Right atrium auricular region (tissue), 2 donors: ENCODE data around the gene ADAMTS17. TPM values are rescaled to one million over a fixed set of nuclear protein-coding genes. Genes with fewer than 3 reads are reported as not detected.
"Not testable (repeated sequence)": the region's sequence is repeated elsewhere in the genome, so short reads cannot be mapped to it uniquely, and the experiment has no call there.

Experiments used
- DNase-seq: peaks from one replicate; pipeline ENCODE4 v3.0.0-alpha.2; 2019; ENCODE audit warnings: low spot score
- H3K27ac ChIP-seq, 2 donors: fragments of 200-600 bp; sonication (generic); 1 replicate in 1 of 2; 2 replicates in 1 of 2; pipeline ENCODE4 v1.5.1; 2016 to 2019
- H3K27me3 ChIP-seq, 2 donors: fragments of 200-600 bp; sonication (generic); one replicate each; pipeline versions ENCODE4 v1.5.1 to v1.6.0; 2017 to 2019
- H3K36me3 ChIP-seq: fragments of 200-600 bp; sonication (generic); one replicate; pipeline ENCODE4 v1.5.1; 2016
- H3K4me1 ChIP-seq, 2 donors: fragments of 200-600 bp; sonication (generic); one replicate each; pipeline versions ENCODE4 v1.5.1 to v1.6.0; 2017 to 2019
- H3K4me3 ChIP-seq, 2 donors: fragments of 200-600 bp; sonication (generic); 1 replicate in 1 of 2; 2 replicates in 1 of 2; pipeline ENCODE4 v1.5.1; 2017 to 2019; ENCODE audit warnings: mild to moderate bottlenecking in 1 of 2, moderate library complexity in 1 of 2
- H3K9me3 ChIP-seq, 2 donors: fragments of 200-600 bp; sonication (generic); one replicate each; pipeline ENCODE4 v1.5.1; 2019
- total RNA-seq, 2 donors: library from RNA; depleted of rRNA; stranded (reverse); fragments of >200 nt; gene quantifications; one replicate each; pipeline ENCODE4 v1.1.0, GENCODE V29; 2016
- TF ChIP-seq, protein P1 (sequence below), 2 donors: fragments of 200-600 bp; sonication (generic); IDR thresholded peaks; one replicate each; pipeline ENCODE4 v1.5.1; 2019; ENCODE audit warnings: antibody characterized with exemption in 2 of 2

The ADAMTS17 gene
- total RNA-seq, 2 donors from 2014 or later = 3.6 to 4.4 TPM

DNA sequence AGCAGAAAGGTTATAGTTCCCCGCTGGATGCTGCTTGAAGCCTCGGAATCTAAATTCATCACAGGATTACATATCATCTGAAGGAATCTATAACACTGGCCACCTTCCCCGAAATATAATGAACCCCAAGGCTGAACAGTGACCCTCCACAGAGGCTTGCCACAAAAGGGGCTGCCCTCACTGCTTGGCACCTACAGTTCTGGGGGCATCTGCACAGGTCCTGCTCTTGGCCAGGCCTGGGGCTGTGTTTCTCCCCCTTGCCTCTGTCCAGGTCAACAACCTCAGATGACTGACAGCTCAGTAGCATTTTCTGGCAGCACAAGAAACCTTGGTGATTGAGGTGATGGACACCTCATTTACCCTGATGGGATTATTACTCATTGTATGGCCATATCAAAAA is 1.5 kb upstream of the ADAMTS17 start:
- TF ChIP-seq, protein P1, sequence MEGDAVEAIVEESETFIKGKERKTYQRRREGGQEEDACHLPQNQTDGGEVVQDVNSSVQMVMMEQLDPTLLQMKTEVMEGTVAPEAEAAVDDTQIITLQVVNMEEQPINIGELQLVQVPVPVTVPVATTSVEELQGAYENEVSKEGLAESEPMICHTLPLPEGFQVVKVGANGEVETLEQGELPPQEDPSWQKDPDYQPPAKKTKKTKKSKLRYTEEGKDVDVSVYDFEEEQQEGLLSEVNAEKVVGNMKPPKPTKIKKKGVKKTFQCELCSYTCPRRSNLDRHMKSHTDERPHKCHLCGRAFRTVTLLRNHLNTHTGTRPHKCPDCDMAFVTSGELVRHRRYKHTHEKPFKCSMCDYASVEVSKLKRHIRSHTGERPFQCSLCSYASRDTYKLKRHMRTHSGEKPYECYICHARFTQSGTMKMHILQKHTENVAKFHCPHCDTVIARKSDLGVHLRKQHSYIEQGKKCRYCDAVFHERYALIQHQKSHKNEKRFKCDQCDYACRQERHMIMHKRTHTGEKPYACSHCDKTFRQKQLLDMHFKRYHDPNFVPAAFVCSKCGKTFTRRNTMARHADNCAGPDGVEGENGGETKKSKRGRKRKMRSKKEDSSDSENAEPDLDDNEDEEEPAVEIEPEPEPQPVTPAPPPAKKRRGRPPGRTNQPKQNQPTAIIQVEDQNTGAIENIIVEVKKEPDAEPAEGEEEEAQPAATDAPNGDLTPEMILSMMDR (IDR thresholded peaks at IDR 0.05) = no peak
- DNase-seq = no peak
- Histone ChIP-seq H3K36me3 (no peaks in the 10 kb centered on the region), H3K4me3 (no peak overlapping the region), H3K27me3 (no peaks in the 10 kb centered on the region), H3K4me1 (peaks cover 0 to 12% of the 10 kb centered on the region in 2 donors), H3K27ac (no peak overlapping the region), H3K9me3 (no peaks in the 10 kb centered on the region)

DNA sequence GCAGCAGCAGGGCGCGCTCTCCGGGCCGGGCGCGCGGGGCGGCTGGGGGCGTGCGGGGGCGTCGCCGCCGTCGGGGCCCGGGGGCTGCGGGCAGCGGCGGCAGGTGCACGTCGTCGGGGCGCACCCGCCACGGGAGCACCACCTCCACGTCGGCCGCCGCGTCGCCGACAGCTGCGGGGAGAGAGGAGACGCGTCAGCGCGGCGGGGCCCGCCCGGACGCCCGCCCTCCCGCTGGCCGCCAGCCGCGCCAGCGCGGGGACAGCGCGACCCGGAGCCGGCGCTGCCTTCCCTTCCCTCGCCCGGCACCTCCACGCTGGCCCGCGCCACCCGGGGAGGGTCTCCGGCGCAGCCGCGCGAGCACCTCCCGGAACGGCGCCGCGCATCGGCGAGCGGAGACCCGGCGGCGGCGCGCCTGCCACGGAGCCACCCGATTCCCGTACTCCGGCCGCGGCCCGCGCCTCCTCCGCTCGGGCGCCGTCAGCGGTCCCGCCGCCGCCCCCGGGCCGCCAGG is 481 bp downstream of the ADAMTS17 start:
- no peaks in the 10 kb centered on the region for H3K9me3 ChIP-seq
- no peak for DNase-seq
- H3K27me3 ChIP-seq = no peaks in the 10 kb centered on the region
- TF ChIP-seq, protein P1 (IDR thresholded peaks at IDR 0.05) = no peak
- peak overlapping the region; percentile 65 to 84 for H3K4me3 ChIP-seq
- H3K27ac ChIP-seq = peak overlapping the region; percentile 78 to 86
- no peaks in the 10 kb centered on the region for H3K36me3 ChIP-seq
- peaks cover 0 to 12% of the 10 kb centered on the region in 2 donors for H3K4me1 ChIP-seq

DNA sequence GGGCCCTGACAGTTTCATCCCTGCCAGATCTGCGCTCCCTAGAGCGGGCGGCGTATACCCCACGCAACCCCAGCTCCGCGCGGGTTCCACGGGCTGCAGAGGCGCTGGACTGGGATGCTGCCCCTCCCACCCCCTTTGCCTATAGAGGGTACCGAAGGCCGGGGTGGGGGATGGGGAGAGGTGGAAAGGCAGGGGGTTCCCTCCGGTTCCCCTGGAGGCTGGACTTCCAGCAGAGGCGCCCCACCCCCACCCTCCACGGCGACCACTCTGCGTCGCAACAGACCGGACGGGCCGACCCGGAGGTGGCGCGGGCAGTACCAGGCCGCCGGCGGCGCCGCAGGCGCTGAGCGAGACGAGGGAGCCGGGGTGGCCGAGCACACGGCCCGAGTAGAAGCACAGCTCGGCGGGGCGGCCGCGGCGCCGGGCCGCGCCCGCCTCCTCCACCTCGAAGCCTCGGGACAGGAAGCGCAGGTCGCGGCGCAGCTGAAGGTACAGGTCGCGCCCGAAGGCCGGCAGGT is 995 bp downstream of the ADAMTS17 start:
- Histone ChIP-seq H3K4me3 (peak overlapping the region; percentile 65 to 84), H3K9me3 (no peaks in the 10 kb centered on the region), H3K36me3 (no peaks in the 10 kb centered on the region), H3K27me3 (no peaks in the 10 kb centered on the region), H3K27ac (peak overlapping the region in 1 of 2 donors; percentile 9), H3K4me1 (peaks cover 0 to 12% of the 10 kb centered on the region in 2 donors)
- TF ChIP-seq, protein P1 (IDR thresholded peaks at IDR 0.05) = no peak
- DNase-seq = no peak

DNA sequence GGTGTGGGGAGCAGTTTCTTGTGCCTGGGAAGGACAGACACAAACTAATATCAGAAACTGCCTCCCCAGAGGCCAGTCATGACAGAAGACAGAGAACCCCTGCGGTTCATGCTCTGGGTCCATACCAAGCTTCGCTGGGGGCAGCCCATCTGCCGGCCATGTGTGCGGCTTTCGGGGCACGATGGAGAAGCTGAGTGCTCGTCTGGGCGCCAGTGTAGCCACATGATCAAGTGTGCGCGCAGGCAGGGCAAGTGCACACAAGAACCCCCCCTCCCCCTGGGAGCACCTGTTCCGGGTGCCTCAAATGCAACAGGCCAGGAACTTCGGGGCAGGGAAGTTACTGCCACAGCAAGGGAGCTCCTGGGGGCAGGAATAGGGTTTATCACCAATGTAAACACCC is 1.8 kb downstream of the ADAMTS17 start:
- TF ChIP-seq, protein P1 (IDR thresholded peaks at IDR 0.05) = no peak
- Histone ChIP-seq H3K4me3 (no peak overlapping the region), H3K4me1 (peaks cover 0 to 12% of the 10 kb centered on the region in 2 donors), H3K36me3 (no peaks in the 10 kb centered on the region), H3K9me3 (no peaks in the 10 kb centered on the region), H3K27ac (no peak overlapping the region), H3K27me3 (no peaks in the 10 kb centered on the region)
- peak; percentile 56 for DNase-seq

DNA sequence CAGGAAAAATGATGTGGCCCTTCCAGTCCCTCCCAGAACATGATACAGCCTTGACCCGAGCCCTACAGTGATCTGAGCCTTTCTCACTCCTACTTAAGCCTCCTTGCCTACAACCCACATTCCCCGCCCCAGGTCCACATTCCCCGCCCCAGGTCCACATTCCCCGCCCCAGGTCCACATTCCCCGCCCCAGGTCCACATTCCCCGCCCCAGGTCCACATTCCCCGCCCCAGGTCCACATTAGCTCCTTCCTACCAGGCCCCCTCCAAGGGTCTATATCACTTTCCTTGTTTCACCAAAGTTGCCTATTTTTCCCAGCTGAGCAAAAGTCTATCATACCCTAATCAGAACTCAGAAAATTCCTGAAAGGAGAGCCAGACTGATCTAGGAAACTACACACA is 2.3 kb downstream of the ADAMTS17 start:
- H3K36me3 ChIP-seq, DNase-seq, H3K27me3 ChIP-seq, H3K27ac ChIP-seq, H3K4me3 ChIP-seq, H3K9me3 ChIP-seq: not testable (repeated sequence)
- peaks cover 0 to 12% of the 10 kb centered on the region in 2 donors for H3K4me1 ChIP-seq

DNA sequence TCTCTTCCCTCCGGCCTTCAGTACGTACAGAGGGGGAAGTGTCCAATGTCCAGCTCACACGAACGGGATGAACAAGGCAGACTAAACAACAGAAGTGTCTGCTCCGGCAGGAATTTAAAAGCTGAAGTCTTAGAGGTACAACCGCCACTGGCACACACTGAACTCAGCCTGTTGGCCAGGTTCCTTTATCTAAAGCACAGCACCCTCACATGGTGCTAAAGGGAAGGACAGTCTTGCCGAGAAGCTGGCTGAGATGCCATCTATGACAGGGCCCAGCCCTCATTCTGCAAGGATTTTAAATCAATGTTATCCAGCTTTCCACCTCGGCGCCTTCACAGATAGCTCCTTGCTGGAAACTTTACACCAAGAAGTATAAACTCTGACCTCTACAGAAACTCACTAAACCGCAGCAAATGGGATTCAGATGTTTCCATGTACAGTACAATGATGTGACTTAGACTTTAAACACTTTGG is 2.8 kb downstream of the ADAMTS17 start:
- H3K27ac ChIP-seq = no peak overlapping the region
- TF ChIP-seq, protein P1 (IDR thresholded peaks at IDR 0.05) = peak; percentile 44 to 80
- H3K9me3 ChIP-seq = no peaks in the 10 kb centered on the region
- no peaks in the 10 kb centered on the region for H3K36me3 ChIP-seq
- H3K4me1 ChIP-seq = peaks cover 0 to 12% of the 10 kb centered on the region in 2 donors
- peak; percentile 80 for DNase-seq
- no peaks in the 10 kb centered on the region for H3K27me3 ChIP-seq
- H3K4me3 ChIP-seq = no peak overlapping the region
